HG02571 (cell line): ENCODE results near the gene ZNG1F.
"Not testable (repeated sequence)": the region's sequence is repeated elsewhere in the genome, so short reads cannot be mapped to it uniquely, and the experiment has no call there.

ENCODE experiments used
- ATAC-seq: cut with Tn5 transposase; IDR thresholded peaks from one replicate; pipeline ENCODE4 v1.9.1; 2021; ENCODE audit warnings: mild to moderate bottlenecking, moderate library complexity; ENCODE audit not compliant: unreplicated experiment

ZNG1F gene

GRCh38 chr9:41123812-41124211 lies 65.3 kb downstream of the ZNG1F start:
- ATAC-seq = not testable (repeated sequence)

GRCh38 chr9:41123396-41123795 lies 65.7 kb downstream of the ZNG1F start:
- ATAC-seq = not testable (repeated sequence)

GRCh38 chr9:41120696-41121095 lies 68.4 kb downstream of the ZNG1F start:
- not testable (repeated sequence) for ATAC-seq

GRCh38 chr9:41119719-41120118 lies 69.4 kb downstream of the ZNG1F start:
- ATAC-seq = not testable (repeated sequence)

- not testable (repeated sequence) for ATAC-seq
Observed at GRCh38 chr9:41119311-41119710, 69.8 kb downstream of the ZNG1F start.

- ATAC-seq = not testable (repeated sequence)
Observed at GRCh38 chr9:41113348-41113747, 75.8 kb downstream of the ZNG1F start.

- ATAC-seq = not testable (repeated sequence)
Observed at GRCh38 chr9:41111414-41111813, 77.7 kb downstream of the ZNG1F start.

GRCh38 chr9:41110913-41111312 lies 78.2 kb downstream of the ZNG1F start:
- not testable (repeated sequence) for ATAC-seq

GRCh38 chr9:41109253-41109652 lies 79.9 kb downstream of the ZNG1F start:
- ATAC-seq = not testable (repeated sequence)

- ATAC-seq = not testable (repeated sequence)
Observed at GRCh38 chr9:41108816-41109215, 80.3 kb downstream of the ZNG1F start.

GRCh38 chr9:41106472-41107116 lies 82.5 kb downstream of the ZNG1F start:
- ATAC-seq = not testable (repeated sequence)

GRCh38 chr9:41105557-41106253 lies 83.4 kb downstream of the ZNG1F start:
- ATAC-seq = not testable (repeated sequence)

GRCh38 chr9:41104542-41104941 lies 84.6 kb downstream of the ZNG1F start:
- not testable (repeated sequence) for ATAC-seq

GRCh38 chr9:41100508-41100907 lies 88.6 kb downstream of the ZNG1F start:
- ATAC-seq = not testable (repeated sequence)

GRCh38 chr9:41098759-41099158 lies 90.4 kb downstream of the ZNG1F start:
- not testable (repeated sequence) for ATAC-seq

- not testable (repeated sequence) for ATAC-seq
Observed at GRCh38 chr9:41095060-41095459, 94.1 kb downstream of the ZNG1F start.

GRCh38 chr9:41094010-41094773 lies 94.9 kb downstream of the ZNG1F start:
- ATAC-seq = not testable (repeated sequence)

- ATAC-seq = not testable (repeated sequence)
Observed at GRCh38 chr9:41090922-41091321, 98.2 kb downstream of the ZNG1F start.

- ATAC-seq = not testable (repeated sequence)
Observed at GRCh38 chr9:41090386-41090785, 98.7 kb downstream of the ZNG1F start.

- peak; percentile 78 for ATAC-seq
Observed at GRCh38 chr9:41088450-41089059, 100.6 kb downstream of the ZNG1F start.

GRCh38 chr9:41087929-41088328 lies 101.2 kb downstream of the ZNG1F start:
- ATAC-seq = not testable (repeated sequence)
